Measurements from ENCODE around the gene KCNQ1OT1.

Gene KCNQ1OT1

GRCh38 chr11:2572491-2573239, 127.1 kb downstream of the KCNQ1OT1 start:
- in situ Hi-C loops (cut with MboI; ENCODE audit: low pct_unique_long_range_greater_than_20kb, low sequenced_read_pairs, unreplicated experiment): no loop called here
- DNase-seq (ENCODE audit: low spot score): no peak
- TF ChIP-seq CTCF (IDR thresholded peaks at IDR 0.05; ENCODE audit: extremely low read depth, insufficient read depth, missing control alignments): no peak

GRCh38 chr11:2571598-2572281, 128.1 kb downstream of the KCNQ1OT1 start:
- in situ Hi-C loops (cut with MboI; ENCODE audit: low pct_unique_long_range_greater_than_20kb, low sequenced_read_pairs, unreplicated experiment): no loop called here
- no peak for DNase-seq (ENCODE audit: low spot score)
- no peak for TF ChIP-seq CTCF (IDR thresholded peaks at IDR 0.05; ENCODE audit: extremely low read depth, insufficient read depth, missing control alignments)

- DNase-seq (ENCODE audit: low spot score): no peak
- in situ Hi-C loops (cut with MboI; ENCODE audit: low pct_unique_long_range_greater_than_20kb, low sequenced_read_pairs, unreplicated experiment): no loop called here
- no peak for TF ChIP-seq CTCF (IDR thresholded peaks at IDR 0.05; ENCODE audit: extremely low read depth, insufficient read depth, missing control alignments)
These were observed 128.8 kb downstream of the KCNQ1OT1 start for GRCh38 chr11:2570841-2571597.

GRCh38 chr11:2570211-2570811, 129.5 kb downstream of the KCNQ1OT1 start:
- TF ChIP-seq CTCF (IDR thresholded peaks at IDR 0.05; ENCODE audit: extremely low read depth, insufficient read depth, missing control alignments): no peak
- no peak for DNase-seq (ENCODE audit: low spot score)
- in situ Hi-C loops (cut with MboI; ENCODE audit: low pct_unique_long_range_greater_than_20kb, low sequenced_read_pairs, unreplicated experiment): no loop called here

- DNase-seq (ENCODE audit: low spot score): no peak
- no peak for TF ChIP-seq CTCF (IDR thresholded peaks at IDR 0.05; ENCODE audit: extremely low read depth, insufficient read depth, missing control alignments)
- in situ Hi-C loops (cut with MboI; ENCODE audit: low pct_unique_long_range_greater_than_20kb, low sequenced_read_pairs, unreplicated experiment): no loop called here
These were observed 130.0 kb downstream of the KCNQ1OT1 start for GRCh38 chr11:2569731-2570210.

GRCh38 chr11:2569321-2569721, 130.5 kb downstream of the KCNQ1OT1 start:
- no peak for DNase-seq (ENCODE audit: low spot score)
- in situ Hi-C loops (cut with MboI; ENCODE audit: low pct_unique_long_range_greater_than_20kb, low sequenced_read_pairs, unreplicated experiment): no loop called here
- no peak for TF ChIP-seq CTCF (IDR thresholded peaks at IDR 0.05; ENCODE audit: extremely low read depth, insufficient read depth, missing control alignments)

All from GM13977 (cell line).